ENCODE results near the gene PTPRT. TPM values are rescaled to one million over a fixed set of nuclear protein-coding genes. Genes with fewer than 3 reads are reported as not detected.

The PTPRT gene
- total RNA-seq, 1 experiment from 2014 or later, result not detected

GRCh38 chr20:43155366-43156100 lies 34.2 kb downstream of the PTPRT start:
- ChIA-PET CTCF (no interaction called here), POLR2A (no interaction called here), RAD21 (ENCODE audit: low non-redundant PET in 1 of 2, low total read pairs in 2 of 2, uncharacterized antibody in 2 of 2, unreplicated experiment in 2 of 2) (no interaction called here)
- Histone ChIP-seq H3K27me3 (ENCODE audit: insufficient read depth, low read length) (no peaks in the 10 kb centered on the region), H3K79me2 (ENCODE audit: insufficient read depth, low read length) (no peaks in the 10 kb centered on the region), H3K4me3 (replicated peaks in 1 of 2; ENCODE audit: low read depth in 1 of 2, low read length in 2 of 2) (no peak overlapping the region), H3K9me2 (ENCODE audit: insufficient read depth) (no peaks in the 10 kb centered on the region), H3K9ac (ENCODE audit: low read length) (no peak overlapping the region), H3K4me2 (ENCODE audit: low read length) (no peak overlapping the region), H3K4me1 (ENCODE audit: control insufficient read depth in 1 of 2, insufficient read depth in 2 of 2, low read length in 2 of 2) (no peaks in the 10 kb centered on the region), H3K27ac (ENCODE audit: low read depth, low read length) (no peak overlapping the region), H4K20me1 (ENCODE audit: insufficient read depth) (no peaks in the 10 kb centered on the region), H3K36me3 (ENCODE audit: control insufficient read depth in 1 of 2, insufficient read depth in 2 of 2, low read length in 2 of 2) (no peaks in the 10 kb centered on the region), H3K9me3 (ENCODE audit: control insufficient read depth in 1 of 2, insufficient read depth in 1 of 2, low read depth in 1 of 2, low read length in 2 of 2) (peaks cover 0 to 6% of the 10 kb centered on the region in 2 experiments; a peak in 1 of 4 replicates), H2AFZ (ENCODE audit: low read depth, low read length, poor library complexity, severe bottlenecking) (no peak overlapping the region)
- DNase-seq (ENCODE audit: low read depth, low spot score), result no peak
- TF ChIP-seq POLR2A (IDR thresholded peaks at IDR 0.05; ENCODE audit: borderline replicate concordance, extremely low read depth, insufficient read depth, insufficient read length) (no peak), ZNF274 (IDR thresholded peaks at IDR 0.05; ENCODE audit: low read depth, low read length) (no peak)
- BruUV-seq (replicated peaks), result no TSS peak
- ATAC-seq, result no peak
- intact Hi-C loops (cut with micrococcal nuclease), result no loop called here

- DNase-seq (ENCODE audit: low read depth, low spot score), result no peak
- Histone ChIP-seq H3K9ac (ENCODE audit: low read length) (no peak overlapping the region), H3K4me3 (replicated peaks in 1 of 2; ENCODE audit: low read depth in 1 of 2, low read length in 2 of 2) (no peak overlapping the region), H3K9me3 (ENCODE audit: control insufficient read depth in 1 of 2, insufficient read depth in 1 of 2, low read depth in 1 of 2, low read length in 2 of 2) (peaks cover 0 to 6% of the 10 kb centered on the region in 2 experiments; a peak in 1 of 4 replicates), H3K27me3 (ENCODE audit: insufficient read depth, low read length) (no peaks in the 10 kb centered on the region), H3K36me3 (ENCODE audit: control insufficient read depth in 1 of 2, insufficient read depth in 2 of 2, low read length in 2 of 2) (no peaks in the 10 kb centered on the region), H3K9me2 (ENCODE audit: insufficient read depth) (no peaks in the 10 kb centered on the region), H4K20me1 (ENCODE audit: insufficient read depth) (no peaks in the 10 kb centered on the region), H3K4me1 (ENCODE audit: control insufficient read depth in 1 of 2, insufficient read depth in 2 of 2, low read length in 2 of 2) (no peaks in the 10 kb centered on the region), H3K27ac (ENCODE audit: low read depth, low read length) (no peak overlapping the region), H2AFZ (ENCODE audit: low read depth, low read length, poor library complexity, severe bottlenecking) (no peak overlapping the region), H3K79me2 (ENCODE audit: insufficient read depth, low read length) (no peaks in the 10 kb centered on the region), H3K4me2 (ENCODE audit: low read length) (no peak overlapping the region)
- no TSS peak for BruUV-seq (replicated peaks)
- ChIA-PET CTCF (no interaction called here), RAD21 (ENCODE audit: low non-redundant PET in 1 of 2, low total read pairs in 2 of 2, uncharacterized antibody in 2 of 2, unreplicated experiment in 2 of 2) (no interaction called here), POLR2A (no interaction called here)
- no peak for ATAC-seq
- intact Hi-C loops (cut with micrococcal nuclease), result no loop called here
- TF ChIP-seq EZH2phosphoT487 (IDR thresholded peaks at IDR 0.05; ENCODE audit: borderline replicate concordance), result no peak
- no peak for TF ChIP-seq SIN3A (IDR thresholded peaks at IDR 0.05; ENCODE audit: low read depth)
- TF ChIP-seq CEBPB (IDR thresholded peaks at IDR 0.05; ENCODE audit: low read depth), result no peak
- TF ChIP-seq FOSL1 (IDR thresholded peaks at IDR 0.05; ENCODE audit: low read depth), result no peak
- no peak for TF ChIP-seq JUND (IDR thresholded peaks at IDR 0.05)
Measured at GRCh38 chr20:43151901-43152300, 37.8 kb downstream of the PTPRT start.

Data from HCT116 (cell line).